VCaP (cell line): ENCODE measurements around the gene JUNB.
"Not testable (repeated sequence)": the region's sequence is repeated elsewhere in the genome, so short reads cannot be mapped to it uniquely, and the experiment has no call there.

Source experiments
- H3K27ac ChIP-seq: fragments of 450-650 bp; 2 replicates; pipeline ENCODE4 v1.5.1; 2017
- CTCF ChIP-seq: fragments of 450-650 bp; conservative IDR thresholded peaks from 2 replicates; pipeline ENCODE4 v1.5.1; 2017; ENCODE audit warnings: mild to moderate bottlenecking, moderate library complexity

Gene JUNB

GRCh38 chr19:12796146-12797071 lies 5.1 kb downstream of the JUNB start:
- peak; percentile 91 for TF ChIP-seq CTCF
- H3K27ac ChIP-seq = peak overlapping the region; percentile 30; the same call in 1 of the 2 replicates

GRCh38 chr19:12797141-12797587 lies 5.9 kb downstream of the JUNB start:
- H3K27ac ChIP-seq = no peak overlapping the region

GRCh38 chr19:12797607-12798006 lies 6.3 kb downstream of the JUNB start:
- H3K27ac ChIP-seq = not testable (repeated sequence)

More at GRCh38 chr19:12797141-12797587, 5.9 kb downstream of the JUNB start:
- no peak for TF ChIP-seq CTCF

GRCh38 chr19:12799742-12800465 lies 8.6 kb downstream of the JUNB start:
- H3K27ac ChIP-seq = peak overlapping the region; percentile 92; the same call in 1 of the 2 replicates
- no peak for TF ChIP-seq CTCF

- no peak for TF ChIP-seq CTCF
- peak overlapping the region; percentile 92 for H3K27ac ChIP-seq
Measured at GRCh38 chr19:12800466-12800770, 9.1 kb downstream of the JUNB start.

- peak overlapping the region; percentile 92 for H3K27ac ChIP-seq
- no peak for TF ChIP-seq CTCF
Measured at GRCh38 chr19:12800923-12801465, 9.7 kb downstream of the JUNB start.

GRCh38 chr19:12801466-12802266 lies 10.4 kb downstream of the JUNB start, which contains the start of the genes PRDX2 and THSD8:
Gene PRDX2, minus strand, starts transcription at chr19:12801800. Its CDS starts 539 bp downstream, at chr19:12801261.
Gene THSD8, plus strand, starts transcription at chr19:12802069. Its CDS starts 3 bp downstream, at chr19:12802072.
- peak within 1 kb of the TSS; percentile 92 for H3K27ac ChIP-seq
- no peak for TF ChIP-seq CTCF
